HCT116 (cell line): ENCODE results near the gene PRDM8. TPM values are rescaled to one million over a fixed set of nuclear protein-coding genes. Genes with fewer than 3 reads are reported as not detected.

ENCODE experiments used
- ATAC-seq: fragments of 200-7000 bp; cut with Tn5 transposase; 2 replicates; pipeline ENCODE4 v1.9.1; 2020; ENCODE audit warnings: mild to moderate bottlenecking, moderate library complexity
- BruUV-seq: library from RNA; stranded (reverse); fragments of 400-500 nt; replicated peaks from 2 replicates; lab custom pipeline; 2021; lab: Mats Ljungman, UMichigan
- CTCF ChIA-PET: fragments of 300-600 bp; sonication (Branson Sonifier 250); formaldehyde crosslinking; loops from one replicate; lab custom pipeline; 2021; ENCODE audit warnings: antibody characterized with exemption; lab: Charles Lee
- POLR2A ChIA-PET: fragments of 300-600, 350-600 bp; sonication (Branson Sonifier 250); formaldehyde crosslinking; loops from one replicate; lab custom pipeline; 2021; ENCODE audit warnings: antibody characterized with exemption; lab: Charles Lee
- RAD21 ChIA-PET, 2 experiments: fragments of 300-600 bp; sonication (Branson Sonifier 250); formaldehyde crosslinking; loops; one replicate each; lab custom pipeline; 2023; ENCODE audit warnings: low total read pairs in 2 of 2; ENCODE audit not compliant: uncharacterized antibody in 2 of 2, unreplicated experiment in 2 of 2, low non-redundant PET in 1 of 2; lab: Charles Lee
- DNase-seq: peaks from one replicate; pipeline ENCODE4 v3.0.0-alpha.2; 2010; ENCODE audit warnings: low read depth, low spot score
- H2AFZ ChIP-seq: fragments of 200-600 bp; shearing (Covaris generic), sonication (generic); 2 replicates; pipeline ENCODE4 v1.6.1; 2017; ENCODE audit warnings: low read depth, mixed run types, mixed read lengths, antibody characterized with exemption, low read length; ENCODE audit not compliant: poor library complexity, severe bottlenecking
- H3K27ac ChIP-seq: 2 replicates; pipeline ENCODE4 v1.5.1; 2012; ENCODE audit warnings: low read depth, low read length
- H3K27me3 ChIP-seq: fragments of 200-600 bp; sonication (generic); 2 replicates; pipeline ENCODE4 v1.6.1; 2016; ENCODE audit warnings: mixed run types, low read length, mixed read lengths; ENCODE audit not compliant: insufficient read depth
- H3K36me3 ChIP-seq, 2 experiments: fragments of 200-500 bp in 1 of 2; fragments of 200-600 bp in 1 of 2; sonication (Bioruptor generic) in 1 of 2; sonication (generic) in 1 of 2; 2 replicates each; pipeline versions ENCODE4 v1.5.1 to v1.6.1; 2014 to 2016; ENCODE audit warnings: low read length in 2 of 2, inconsistent platforms in 1 of 2, mixed read lengths in 1 of 2, mixed run types in 1 of 2; ENCODE audit not compliant: insufficient read depth in 2 of 2, control insufficient read depth in 1 of 2
- H3K4me1 ChIP-seq, 2 experiments: fragments of 200-600 bp in 1 of 2; sonication (generic) in 1 of 2; 2 replicates each; pipeline versions ENCODE4 v1.5.1 to v1.6.1; 2012 to 2017; ENCODE audit warnings: low read length in 2 of 2, inconsistent platforms in 1 of 2, mild to moderate bottlenecking in 1 of 2, mixed read lengths in 1 of 2, mixed run types in 1 of 2, moderate library complexity in 1 of 2; ENCODE audit not compliant: insufficient read depth in 2 of 2, control insufficient read depth in 1 of 2
- H3K4me2 ChIP-seq: fragments of 200-600 bp; sonication (generic); 2 replicates; pipeline ENCODE4 v1.6.1; 2017; ENCODE audit warnings: mixed run types, low read length, mixed read lengths
- H3K4me3 ChIP-seq, 2 experiments: fragments of 200-600 bp in 1 of 2; sonication (generic) in 1 of 2; replicated peaks in 1 of 2; 2 replicates each; pipeline ENCODE4 v1.5.1; 2011 to 2016; ENCODE audit warnings: low read length in 2 of 2, control low read depth in 1 of 2, low read depth in 1 of 2, mild to moderate bottlenecking in 1 of 2, mixed read lengths in 1 of 2, mixed run types in 1 of 2
- H3K79me2 ChIP-seq: fragments of 200-600 bp; sonication (generic); 2 replicates; pipeline ENCODE4 v1.6.1; 2017; ENCODE audit warnings: mild to moderate bottlenecking, mixed run types, low read length, moderate library complexity, mixed read lengths; ENCODE audit not compliant: insufficient read depth
- H3K9ac ChIP-seq: fragments of 200-600 bp; sonication (generic); 2 replicates; pipeline ENCODE4 v1.6.1; 2016; ENCODE audit warnings: low read length, mixed read lengths
- H3K9me2 ChIP-seq: fragments of 200-600 bp; sonication (generic), shearing (Covaris generic); 2 replicates; pipeline ENCODE4 v1.6.1; 2017; ENCODE audit warnings: mixed run types, mild to moderate bottlenecking, moderate library complexity; ENCODE audit not compliant: insufficient read depth
- H3K9me3 ChIP-seq, 2 experiments: fragments of 200-500 bp in 1 of 2; fragments of 200-600 bp in 1 of 2; sonication (Bioruptor generic) in 1 of 2; sonication (generic) in 1 of 2; 2 replicates each; pipeline ENCODE4 v1.6.1; 2014 to 2017; ENCODE audit warnings: low read length in 2 of 2, mixed read lengths in 2 of 2, inconsistent platforms in 1 of 2, low read depth in 1 of 2, mild to moderate bottlenecking in 1 of 2, mixed run types in 1 of 2, moderate library complexity in 1 of 2; ENCODE audit not compliant: control insufficient read depth in 1 of 2, insufficient read depth in 1 of 2
- H4K20me1 ChIP-seq: fragments of 200-600 bp; sonication (generic), shearing (Covaris generic); 2 replicates; pipeline ENCODE4 v1.6.1; 2017; ENCODE audit warnings: mixed run types, mild to moderate bottlenecking, moderate library complexity; ENCODE audit not compliant: insufficient read depth
- ATF3 ChIP-seq: IDR thresholded peaks from 2 replicates; pipeline ENCODE4 v1.6.1; 2012
- CBX3 ChIP-seq: IDR thresholded peaks from 2 replicates; pipeline ENCODE4 v1.6.1; 2012; ENCODE audit warnings: low read depth
- EGR1 ChIP-seq: IDR thresholded peaks from 2 replicates; pipeline ENCODE4 v1.6.1; 2012; ENCODE audit warnings: low read depth
- EZH2 ChIP-seq: fragments of 200-600 bp; sonication (generic); IDR thresholded peaks from 2 replicates; pipeline ENCODE4 v1.6.1; 2017; ENCODE audit warnings: antibody characterized with exemption, mixed run types
- FOSL1 ChIP-seq: IDR thresholded peaks from 2 replicates; pipeline ENCODE4 v1.6.1; 2012; ENCODE audit warnings: low read depth
- JUND ChIP-seq: IDR thresholded peaks from 2 replicates; pipeline ENCODE4 v1.6.1; 2012
- MAX ChIP-seq: IDR thresholded peaks from 2 replicates; pipeline ENCODE4 v1.6.1; 2012
- POLR2A ChIP-seq: IDR thresholded peaks from 2 replicates; pipeline ENCODE4 v1.7.0; 2011; ENCODE audit warnings: borderline replicate concordance; ENCODE audit not compliant: insufficient read depth, insufficient read length; ENCODE audit errors: extremely low read depth
- REST ChIP-seq: IDR thresholded peaks from 2 replicates; pipeline ENCODE4 v1.6.1; 2012; ENCODE audit warnings: low read depth
- SP1 ChIP-seq: IDR thresholded peaks from 2 replicates; pipeline ENCODE4 v1.6.1; 2012; ENCODE audit warnings: low read depth
- SRF ChIP-seq: IDR thresholded peaks from 2 replicates; pipeline ENCODE4 v1.6.1; 2012; ENCODE audit warnings: low read depth
- TCF7L2 ChIP-seq: IDR thresholded peaks from 2 replicates; pipeline ENCODE4 v1.7.0; 2011; ENCODE audit warnings: borderline replicate concordance, inconsistent platforms; ENCODE audit not compliant: insufficient read depth, insufficient read length; ENCODE audit errors: extremely low read depth
- ZBTB33 ChIP-seq: IDR thresholded peaks from 2 replicates; pipeline ENCODE4 v1.6.1; 2011; ENCODE audit warnings: mild to moderate bottlenecking, low read length, moderate library complexity; ENCODE audit not compliant: insufficient replicate concordance; ENCODE audit errors: extremely low read depth
- intact Hi-C: fragments of 100-400 bp; cut with micrococcal nuclease; formaldehyde crosslinking; loops from 2 replicates; pipeline ENCODE4 v1.10.0; 2022
- total RNA-seq: library from RNA; stranded (reverse); gene quantifications from one replicate; pipeline ENCODE4 v1.2.1, GENCODE V29; 2021; ENCODE audit not compliant: unreplicated experiment

The PRDM8 gene
- total RNA-seq, 1 experiment from 2014 or later = 1.4 TPM

GRCh38 chr4:80232707-80233370, 35.5 kb downstream of the PRDM8 start:
- H2AFZ ChIP-seq = no peak overlapping the region
- no peaks in the 10 kb centered on the region for H3K4me1 ChIP-seq
- no peak overlapping the region for H3K27ac ChIP-seq
- no TSS peak for BruUV-seq
- RAD21 ChIA-PET = no interaction called here
- no peaks in the 10 kb centered on the region for H3K9me2 ChIP-seq
- no peak for DNase-seq
- no peaks in the 10 kb centered on the region for H4K20me1 ChIP-seq
- no peaks in the 10 kb centered on the region for H3K9me3 ChIP-seq
- H3K79me2 ChIP-seq = no peaks in the 10 kb centered on the region
- H3K4me2 ChIP-seq = no peak overlapping the region
- peaks cover 79% of the 10 kb centered on the region for H3K27me3 ChIP-seq
- no peak overlapping the region for H3K4me3 ChIP-seq
- POLR2A ChIA-PET = no interaction called here
- ATAC-seq = no peak
- CTCF ChIA-PET = interaction anchor here (2.8 kb wide), 1 partner anchor 12 kb away, joined by 9 read pairs; no protein-coding TSS in a partner anchor
- H3K36me3 ChIP-seq = no peaks in the 10 kb centered on the region
- H3K9ac ChIP-seq = no peak overlapping the region
- TF ChIP-seq ATF3 (no peak), CBX3 (no peak), MAX (no peak), EGR1 (no peak), POLR2A (no peak), SP1 (no peak), SRF (no peak), FOSL1 (no peak), TCF7L2 (no peak), EZH2 (no peak), REST (no peak), ZBTB33 (no peak), JUND (no peak)
- intact Hi-C loops = no loop called here
